Activated CD4-positive, alpha-beta T cell treated with anti-CD3 and anti-CD28 coated beads for 1 hour (primary cell): ENCODE results near the gene PIK3CD.

Source experiments
- DNase-seq: peaks from one replicate; pipeline ENCODE4 v3.0.0-alpha.2; 2020

PIK3CD gene

DNA sequence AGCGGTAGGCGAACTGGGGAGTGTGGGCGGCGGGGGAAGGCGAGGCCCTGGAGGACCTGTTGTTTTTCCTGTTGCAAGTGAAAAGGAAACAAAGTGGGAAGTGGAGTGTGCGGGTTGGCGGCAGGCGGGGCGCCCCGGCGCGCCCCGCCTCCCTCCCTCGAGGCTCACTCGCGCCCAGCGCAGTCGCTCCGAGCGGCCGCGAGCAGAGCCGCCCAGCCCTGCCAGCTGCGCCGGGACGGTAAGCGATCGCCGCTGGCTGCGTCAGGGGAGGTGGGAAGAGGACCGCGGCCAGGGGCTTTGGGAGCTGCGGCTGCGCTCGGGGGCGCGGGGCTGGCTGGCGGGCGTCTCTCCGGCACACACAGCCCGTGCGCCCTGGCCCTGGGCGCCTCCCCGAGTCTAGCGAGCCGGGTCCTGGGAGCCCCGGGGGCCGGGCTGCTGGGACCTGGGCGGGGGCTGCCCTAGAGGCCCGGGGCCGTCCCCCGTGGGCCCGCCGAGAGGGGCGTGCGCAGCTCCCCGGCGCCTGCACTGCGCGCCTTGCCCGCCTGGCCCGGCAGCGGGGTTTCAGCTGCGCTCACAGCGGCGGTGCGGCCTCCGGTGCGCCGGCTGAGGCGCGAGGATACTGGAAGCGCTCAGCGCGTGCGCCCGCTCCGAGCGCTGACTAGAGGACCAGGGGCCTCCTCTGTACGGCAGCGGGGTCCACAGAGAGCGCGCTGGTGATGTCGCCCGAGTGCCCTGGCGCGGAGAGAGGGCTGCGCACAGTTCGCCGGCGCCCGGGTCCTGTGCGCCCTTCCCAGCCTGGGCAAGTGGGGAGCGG, at the start of gene PIK3CD:
PIK3CD (plus strand) TSS at position 167 of the 814 bp plus-strand sequence. CDS start 58,725 bp downstream, outside the sequence.
- DNase-seq = no peak

DNA sequence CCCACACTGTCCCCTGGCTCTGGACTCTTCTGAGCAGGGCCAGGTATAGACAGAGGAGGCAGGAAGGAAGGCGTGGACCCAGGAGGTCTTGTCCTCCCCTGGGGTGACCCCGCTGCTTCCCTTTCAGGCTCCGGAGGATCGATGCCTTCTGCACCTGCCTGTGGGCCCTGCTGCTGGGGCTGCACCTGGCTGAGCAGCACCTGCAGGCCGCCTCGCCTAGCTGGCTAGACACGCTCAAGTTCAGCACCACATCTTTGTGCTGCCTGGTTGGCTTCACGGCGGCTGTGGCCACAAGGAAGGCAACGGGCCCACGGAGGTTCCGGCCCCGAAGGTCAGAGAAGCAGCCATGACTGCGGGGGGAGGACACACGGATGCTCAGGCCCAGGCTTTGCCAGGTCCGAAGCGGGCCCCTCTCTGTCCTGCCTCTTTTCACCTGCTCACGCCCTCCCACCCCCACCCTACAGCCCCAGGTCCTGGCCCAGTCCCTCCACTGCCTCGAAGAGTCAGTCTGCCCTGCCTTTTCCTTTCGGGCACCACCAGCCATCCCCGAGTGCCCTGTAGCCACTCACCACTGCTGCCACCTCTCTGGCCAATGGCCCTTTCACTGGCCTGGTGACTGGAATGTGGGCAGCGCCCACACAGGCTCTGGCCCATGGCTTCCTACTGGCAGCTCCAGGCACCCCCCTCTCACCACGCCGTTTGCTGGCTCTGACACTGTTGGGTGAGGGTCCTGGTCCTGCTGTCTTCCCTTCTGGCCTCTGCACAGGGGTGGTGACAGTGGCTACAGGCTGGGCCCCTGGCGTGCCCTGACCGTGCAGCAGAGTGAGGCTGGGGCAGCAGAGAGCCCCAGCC, 49.4 kb upstream of the PIK3CD start:
- DNase-seq = no peak

DNA sequence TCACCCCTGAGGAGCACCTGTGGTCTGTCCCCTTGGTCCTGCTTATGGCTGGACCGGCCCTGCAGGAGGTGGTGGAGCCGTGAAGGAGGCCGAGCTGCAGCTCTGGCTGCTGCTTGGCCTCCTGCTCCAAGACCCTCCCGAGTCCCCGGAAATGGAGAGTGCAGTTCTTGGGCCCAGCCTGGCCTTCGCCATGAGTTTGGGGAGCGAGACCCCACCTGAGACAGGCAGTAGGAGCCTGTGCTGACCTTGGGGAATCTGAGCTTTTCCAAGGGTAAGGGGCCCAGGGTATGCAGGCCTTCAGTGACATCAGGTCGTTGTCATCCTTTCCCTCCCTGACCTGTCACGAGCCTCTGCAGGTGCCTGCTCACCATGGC, 48.8 kb upstream of the PIK3CD start:
- no peak for DNase-seq

DNA sequence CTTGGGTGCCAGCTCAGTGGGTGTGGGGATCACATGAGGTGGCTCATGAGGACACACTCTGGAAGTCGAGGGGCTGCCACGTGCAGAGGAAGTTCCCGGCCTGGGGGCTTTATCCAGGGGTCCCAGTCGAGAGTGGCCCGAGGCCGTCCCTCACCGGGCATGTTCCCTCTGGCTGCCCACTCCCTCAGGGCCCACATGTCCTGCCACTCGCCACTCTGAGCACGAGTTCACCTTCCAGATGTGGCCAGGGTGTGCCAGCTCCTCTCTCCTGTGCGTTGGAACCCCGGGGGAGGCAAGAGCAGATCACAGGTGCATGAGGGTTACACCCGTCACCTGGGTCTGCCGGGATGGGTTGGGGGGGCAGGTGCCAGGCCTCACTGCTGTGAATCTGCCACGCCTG, 48.2 kb upstream of the PIK3CD start:
- DNase-seq = no peak

DNA sequence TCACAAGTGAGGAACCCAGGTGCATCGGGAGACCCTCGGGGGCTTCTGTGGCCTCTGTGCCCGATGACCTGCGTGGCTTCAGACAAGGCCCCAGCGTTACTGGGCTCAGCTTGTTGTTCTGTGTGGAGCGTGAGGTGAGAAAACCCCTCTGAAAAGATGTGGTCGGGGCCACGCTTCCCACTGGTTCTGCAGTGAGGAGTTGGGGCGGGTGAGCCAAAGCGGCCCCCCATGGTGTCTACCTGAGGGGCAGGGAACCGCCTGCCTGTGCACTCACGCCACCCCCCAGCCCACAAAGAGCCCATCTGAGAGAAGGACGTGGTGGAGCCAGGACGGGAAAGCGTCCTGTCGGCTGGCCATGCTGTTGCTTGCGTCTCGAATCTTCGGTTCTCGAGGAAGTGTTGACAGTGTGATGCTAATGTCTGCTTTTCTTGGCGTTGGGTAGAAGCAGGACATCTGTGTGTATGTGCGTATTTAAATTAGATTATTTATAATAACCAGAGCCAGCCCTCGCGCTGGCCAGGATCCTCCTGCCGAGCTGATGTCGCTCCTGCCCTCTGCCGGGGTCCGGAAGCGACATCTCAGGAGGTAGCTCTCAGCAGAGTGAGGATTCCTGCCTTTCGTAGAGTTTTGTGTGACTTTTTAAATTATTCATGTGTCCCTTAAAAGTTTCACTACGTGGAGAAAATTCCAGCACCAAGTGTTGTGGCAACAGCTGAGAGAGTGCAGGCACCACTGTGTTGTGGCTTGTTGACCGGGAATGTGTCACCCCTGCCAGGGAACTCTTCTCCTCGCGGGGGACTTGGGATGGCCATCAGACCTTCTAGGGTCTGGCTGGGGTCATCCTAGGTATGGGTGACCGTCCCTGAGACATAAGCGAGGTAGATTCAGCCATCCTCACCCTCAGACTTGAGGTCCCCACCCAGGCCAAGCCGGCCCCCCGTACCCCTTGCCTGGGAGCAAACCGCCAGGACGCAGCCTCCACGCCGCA, 47.5 kb upstream of the PIK3CD start:
- no peak for DNase-seq

DNA sequence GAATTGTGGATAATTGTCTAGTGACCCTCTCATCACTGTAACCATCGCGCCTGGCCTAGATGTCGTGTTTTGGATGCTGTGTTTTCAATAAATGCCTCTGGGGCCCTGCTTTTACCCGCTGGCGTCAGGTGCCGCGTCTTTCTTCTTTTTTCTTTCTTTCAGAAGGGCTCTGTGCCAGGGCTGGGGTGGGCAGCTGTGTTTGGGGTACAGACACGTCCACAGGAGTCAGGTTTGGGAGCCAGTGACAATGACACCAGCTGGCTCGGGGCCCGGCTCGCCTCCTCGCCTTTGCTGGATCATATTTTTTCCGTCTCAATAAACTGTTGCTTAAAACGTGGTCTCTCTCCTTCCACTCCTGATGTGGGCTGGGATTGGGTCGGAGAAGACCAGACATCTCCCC, 46.7 kb upstream of the PIK3CD start:
- DNase-seq = no peak

DNA sequence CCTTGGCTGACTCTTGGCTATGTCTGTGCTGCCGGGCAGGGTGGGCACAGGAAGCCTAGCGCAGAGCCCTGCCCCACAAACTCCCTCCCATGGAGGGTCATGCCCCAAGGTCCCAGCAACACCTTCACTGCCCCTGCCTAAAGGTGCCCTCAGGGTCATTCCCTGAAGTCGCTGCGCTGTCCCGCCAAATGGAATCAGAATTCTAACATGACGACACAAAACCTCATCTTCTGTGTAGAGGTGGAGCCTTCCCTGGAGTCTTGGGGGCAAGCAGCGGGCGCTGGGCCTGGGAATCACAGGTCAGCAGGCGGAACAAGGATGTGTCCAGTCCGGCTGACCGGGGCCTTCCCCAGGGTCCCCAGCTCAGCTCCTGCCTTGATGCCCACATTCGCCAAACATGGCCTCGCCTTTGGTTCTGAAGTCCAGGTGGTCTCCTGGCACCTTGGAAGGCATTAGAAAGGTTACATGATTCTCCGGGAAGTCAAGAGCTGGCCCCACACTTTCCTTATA, 45.5 kb upstream of the PIK3CD start:
- DNase-seq = no peak

DNA sequence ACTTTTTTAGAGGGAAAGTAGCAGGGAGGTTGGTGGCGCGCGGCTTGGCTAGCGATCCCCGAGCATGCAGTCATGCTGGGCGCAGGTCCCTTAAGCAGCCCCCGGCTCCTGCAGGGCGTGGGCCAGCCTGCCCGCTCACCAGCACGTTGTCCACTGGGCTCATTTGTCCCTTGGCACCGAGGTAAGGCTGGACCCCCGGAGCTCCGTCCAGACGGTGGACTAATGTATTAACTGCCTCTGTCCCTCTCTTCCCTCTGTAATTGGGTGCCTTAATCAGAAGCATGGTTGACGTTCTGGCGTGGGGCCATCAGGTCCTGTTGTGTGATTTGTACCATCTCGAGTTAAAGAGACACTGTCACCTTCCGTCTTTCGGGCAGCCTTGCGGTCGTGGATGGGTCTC, 45.1 kb upstream of the PIK3CD start:
- no peak for DNase-seq

DNA sequence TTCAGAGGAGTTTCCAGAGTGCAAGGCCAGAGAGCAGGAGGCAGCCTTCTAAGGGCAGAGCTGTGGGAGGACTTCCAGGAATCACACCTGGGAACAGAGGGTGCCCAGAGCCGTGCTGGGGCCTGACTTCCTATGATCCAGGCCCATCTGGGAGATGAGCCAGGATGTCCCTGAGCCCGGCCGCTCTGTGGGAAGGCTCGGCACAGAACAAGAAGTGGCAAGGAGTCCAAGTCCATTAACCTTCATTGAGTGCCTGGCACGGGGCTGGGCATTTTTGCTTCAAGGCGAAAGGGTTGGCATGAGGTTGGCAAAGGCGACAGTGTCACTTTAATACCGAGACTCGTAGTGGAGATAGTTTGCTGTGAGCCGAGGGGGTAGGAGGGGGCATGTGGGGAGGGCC, 44.6 kb upstream of the PIK3CD start:
- no peak for DNase-seq

DNA sequence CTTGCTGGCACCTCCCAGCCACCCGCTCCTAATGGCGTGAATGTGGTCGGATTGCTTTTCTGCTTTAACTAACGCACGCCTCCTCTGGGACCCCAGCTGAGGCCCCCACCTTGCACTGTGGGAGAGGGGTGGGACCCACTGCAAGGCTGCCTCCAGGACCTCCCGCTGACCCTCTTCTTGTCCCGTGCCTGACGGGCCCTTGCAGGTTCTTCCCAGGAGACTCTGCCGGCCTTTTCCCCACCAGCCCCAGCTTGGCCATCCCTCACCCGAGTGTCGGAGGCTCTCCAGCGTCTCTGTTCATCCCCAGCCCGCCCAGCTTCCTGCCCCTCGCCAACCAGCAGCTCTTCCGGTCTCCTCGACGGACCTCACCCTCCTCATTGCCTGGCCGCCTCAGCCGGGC, 44.2 kb upstream of the PIK3CD start:
- DNase-seq = no peak

DNA sequence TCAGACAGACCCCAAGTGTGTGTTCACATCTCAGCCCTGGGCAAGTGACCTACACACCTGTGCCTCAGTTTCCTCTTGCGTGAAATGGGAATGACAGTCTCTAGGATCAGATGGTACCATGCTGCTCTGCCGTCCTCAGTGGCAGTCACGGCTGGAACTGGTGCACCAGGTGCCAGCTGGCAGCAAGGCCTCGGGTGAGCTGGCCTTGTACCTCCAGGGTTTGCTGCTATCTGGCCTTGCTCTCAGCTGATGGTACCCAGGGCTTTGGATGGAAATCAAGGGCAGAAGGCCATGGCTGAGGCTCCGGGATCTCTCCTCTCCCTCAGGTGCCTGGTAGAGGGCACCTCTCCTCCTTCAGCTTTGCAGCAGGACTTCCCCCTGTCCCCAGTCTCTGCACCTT, 41.5 kb upstream of the PIK3CD start:
- no peak for DNase-seq

DNA sequence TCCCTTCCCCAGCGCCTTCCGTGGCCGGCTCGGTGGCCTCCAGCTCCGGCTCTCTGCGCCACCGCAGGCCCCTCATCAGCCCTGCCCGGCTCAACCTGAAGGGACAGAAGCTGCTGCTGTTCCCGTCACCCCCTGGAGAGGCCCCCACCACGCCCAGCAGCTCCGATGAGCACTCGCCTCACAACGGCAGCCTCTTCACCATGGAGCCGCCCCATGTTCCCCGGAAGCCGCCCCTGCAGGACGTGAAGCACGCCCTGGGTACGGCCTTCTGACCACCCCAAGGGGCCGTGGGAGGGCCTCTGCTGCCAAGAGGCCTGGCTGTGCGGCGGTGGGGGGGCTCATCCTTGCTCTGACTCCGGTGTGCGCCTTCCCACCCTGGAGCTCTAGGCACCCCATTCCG, 41.0 kb upstream of the PIK3CD start:
- DNase-seq = no peak

DNA sequence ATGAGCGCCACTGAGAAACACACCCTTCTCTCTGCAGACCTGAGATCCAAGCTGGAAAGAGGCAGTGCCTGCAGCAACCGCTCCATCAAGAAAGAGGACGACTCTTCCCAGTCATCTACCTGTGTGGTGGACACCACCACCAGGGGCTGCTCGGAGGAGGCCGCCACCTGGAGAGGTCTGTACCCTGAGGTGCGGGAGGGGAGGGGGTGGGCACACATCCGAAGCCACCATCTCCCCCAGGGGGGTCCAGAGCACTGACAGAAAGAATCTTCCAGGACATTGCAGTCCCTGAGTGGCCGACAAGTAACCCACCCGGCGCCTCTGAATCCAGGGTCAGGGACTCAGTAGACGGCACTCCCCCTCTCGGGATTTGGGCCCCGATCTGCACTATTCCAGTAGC, 39.8 kb upstream of the PIK3CD start:
- DNase-seq = no peak

DNA sequence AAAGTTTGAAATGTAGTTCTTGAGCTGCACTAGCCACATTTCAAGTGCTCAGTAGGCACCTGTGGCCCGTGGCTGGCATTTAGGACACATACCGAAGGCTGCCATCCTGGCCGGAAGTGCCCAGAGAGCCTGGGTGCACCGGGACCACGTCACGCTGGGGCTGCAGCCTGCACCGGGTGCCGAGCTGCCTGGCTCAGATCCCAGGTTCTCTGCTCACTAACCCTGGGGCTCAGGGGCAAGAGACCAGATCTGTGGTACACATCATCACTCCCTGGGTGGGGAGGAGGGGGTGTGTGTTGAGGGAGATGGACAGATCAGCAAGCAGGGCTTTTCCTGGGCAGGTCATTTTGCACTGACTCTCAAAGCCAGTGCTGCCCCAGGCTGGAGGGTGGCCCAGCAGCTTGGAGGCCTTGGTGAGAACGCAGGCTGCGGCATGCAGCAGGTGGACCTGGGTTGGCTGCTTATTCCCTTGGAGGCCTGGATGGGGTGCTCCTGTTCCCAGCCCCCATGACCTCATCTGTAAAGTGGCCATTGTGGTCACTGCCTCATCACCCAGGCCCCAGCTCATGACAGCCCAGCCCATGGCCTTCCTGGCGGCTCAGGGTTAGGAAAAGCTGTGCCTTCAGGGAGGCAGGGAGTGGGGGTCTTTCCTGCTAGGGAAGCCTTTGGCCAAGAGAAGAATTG, 39.2 kb upstream of the PIK3CD start:
- DNase-seq = no peak

DNA sequence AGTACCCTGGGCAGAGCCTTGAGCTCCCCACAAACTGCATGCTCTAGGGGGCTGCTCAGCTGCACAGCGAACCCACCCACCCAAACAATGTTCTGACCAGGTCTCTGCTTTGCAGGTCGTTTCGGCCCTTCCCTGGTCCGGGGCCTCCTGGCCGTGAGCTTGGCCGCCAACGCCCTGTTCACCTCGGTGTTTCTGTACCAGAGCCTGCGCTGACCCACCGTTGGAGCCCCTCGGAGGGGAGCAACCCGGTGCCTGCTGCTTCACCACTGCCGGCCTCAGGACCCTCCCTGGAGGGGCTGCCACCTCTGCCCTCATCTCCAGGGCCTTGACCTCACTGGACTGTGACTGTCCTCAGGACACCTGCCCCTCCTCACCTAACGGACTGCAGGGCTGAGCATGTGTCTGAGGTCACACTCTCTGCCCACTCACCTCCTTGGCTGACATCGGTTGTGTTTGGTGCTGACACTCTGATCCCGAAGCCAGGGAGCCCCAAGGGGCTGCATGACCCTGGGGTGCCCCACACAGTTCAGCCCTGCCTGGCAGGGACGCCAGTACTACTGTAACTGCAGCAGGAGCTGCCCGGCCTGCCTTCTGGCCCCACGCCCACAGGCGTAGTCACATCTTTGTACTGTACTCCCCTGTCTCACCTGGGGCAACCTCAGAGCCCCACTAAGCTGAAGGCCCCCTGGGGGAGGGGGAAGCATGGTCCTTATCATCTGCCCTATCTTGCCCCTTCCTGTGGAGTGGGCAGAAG, 38.5 kb upstream of the PIK3CD start:
- no peak for DNase-seq

DNA sequence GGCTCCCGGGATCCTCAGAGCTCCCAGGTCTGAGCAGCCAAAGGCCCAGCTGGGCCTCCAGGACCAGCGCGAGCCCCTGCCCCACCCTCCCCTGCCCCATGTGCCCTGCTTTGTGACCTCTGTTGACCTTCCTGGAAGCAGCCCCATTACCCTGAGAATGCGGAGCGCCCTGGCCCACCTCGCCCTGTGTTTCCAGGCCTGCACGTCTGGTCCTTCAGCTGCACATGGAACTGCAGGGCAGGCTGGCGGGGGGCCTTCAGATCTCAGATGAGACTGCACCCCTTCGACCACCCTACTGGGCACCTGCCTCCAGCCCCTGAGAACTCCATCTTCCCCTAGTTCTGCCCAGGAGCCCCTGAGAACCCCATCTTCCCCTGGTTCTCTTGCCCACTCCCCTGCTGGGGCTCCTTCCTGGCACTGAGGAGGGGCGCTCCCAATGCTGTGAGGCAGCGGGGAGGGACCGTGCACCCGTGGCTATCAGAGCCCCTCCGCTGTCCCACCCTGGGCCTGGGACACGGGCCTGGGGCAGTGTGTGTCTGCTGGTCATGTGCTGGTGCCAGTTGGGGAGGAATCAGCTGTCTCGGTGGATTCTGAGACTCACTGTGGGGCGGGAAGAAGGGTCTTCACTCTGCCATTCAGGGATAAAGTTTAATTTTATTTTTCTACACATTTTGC, 37.8 kb upstream of the PIK3CD start:
- DNase-seq = no peak

DNA sequence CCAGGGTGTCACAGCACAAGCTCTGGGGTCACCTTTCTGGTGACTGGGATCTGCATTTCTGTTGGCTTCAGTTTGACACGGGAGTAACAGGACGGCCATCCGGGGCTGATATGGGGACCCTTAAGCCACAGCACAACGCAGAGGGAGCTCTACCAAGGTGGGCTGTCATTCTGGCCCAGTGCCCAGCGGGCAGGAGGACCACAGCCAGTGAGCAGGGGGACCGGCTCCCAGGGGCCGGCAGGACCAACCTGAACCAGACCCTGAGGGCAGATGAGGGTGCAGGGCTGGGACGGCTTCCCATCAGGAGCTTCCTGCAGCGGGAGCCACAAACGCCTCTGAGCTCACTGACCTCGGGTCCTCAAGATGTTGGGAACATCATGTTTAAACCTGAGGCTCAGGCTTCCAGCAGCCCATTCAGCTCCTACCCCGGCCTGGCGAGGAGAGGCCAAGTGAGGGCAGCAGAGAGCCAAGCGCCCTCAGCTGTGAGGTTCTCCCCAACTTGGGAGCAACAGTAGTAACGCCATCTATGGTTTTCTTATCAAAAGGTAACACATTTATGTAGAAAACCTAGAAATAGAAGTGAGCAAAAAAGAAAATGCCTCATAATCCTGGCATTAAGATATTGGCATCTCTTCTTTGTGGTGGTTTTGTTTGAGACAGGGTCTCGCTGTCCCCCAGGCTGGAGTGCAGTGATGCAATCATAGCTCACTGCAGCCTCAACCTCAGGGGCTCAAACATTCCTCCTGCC, 36.0 kb upstream of the PIK3CD start:
- DNase-seq = peak; percentile 30

DNA sequence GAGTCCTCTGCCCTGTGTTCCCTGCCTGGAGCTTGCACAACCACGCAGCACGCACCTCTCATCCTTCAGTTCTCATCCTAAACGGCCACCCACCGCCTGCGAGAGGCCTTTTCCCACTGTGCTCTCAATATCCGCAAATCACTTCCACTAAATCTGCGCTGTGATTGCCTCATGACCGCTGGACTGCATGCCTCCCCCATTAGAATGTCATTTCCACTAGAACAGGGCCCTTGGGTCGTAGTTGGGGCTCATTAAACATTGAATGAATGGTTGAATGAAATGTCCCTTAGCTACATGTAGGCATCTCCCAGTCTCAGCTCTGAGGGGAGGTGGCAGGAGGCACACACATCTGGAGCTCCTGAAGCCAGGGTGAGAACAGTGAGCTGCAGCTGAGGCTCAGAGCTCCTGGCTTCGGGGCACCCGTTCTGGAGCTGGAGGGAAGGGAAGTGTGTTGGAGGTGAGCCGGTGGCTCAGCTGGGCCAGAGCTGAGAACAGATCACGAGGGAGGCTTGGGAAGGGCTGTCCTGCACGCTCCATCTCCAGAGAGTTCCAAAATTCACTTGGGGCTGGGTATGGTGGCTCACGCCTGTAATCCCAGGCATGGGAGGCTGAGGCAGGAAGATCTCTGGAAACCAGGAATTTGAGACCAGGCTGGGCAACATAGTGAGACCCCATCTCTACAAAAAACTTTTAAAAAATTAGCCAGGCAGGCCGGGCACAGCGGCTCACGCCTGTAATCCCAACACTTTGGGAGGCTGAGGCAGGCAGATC, 32.4 kb upstream of the PIK3CD start:
- DNase-seq = no peak

DNA sequence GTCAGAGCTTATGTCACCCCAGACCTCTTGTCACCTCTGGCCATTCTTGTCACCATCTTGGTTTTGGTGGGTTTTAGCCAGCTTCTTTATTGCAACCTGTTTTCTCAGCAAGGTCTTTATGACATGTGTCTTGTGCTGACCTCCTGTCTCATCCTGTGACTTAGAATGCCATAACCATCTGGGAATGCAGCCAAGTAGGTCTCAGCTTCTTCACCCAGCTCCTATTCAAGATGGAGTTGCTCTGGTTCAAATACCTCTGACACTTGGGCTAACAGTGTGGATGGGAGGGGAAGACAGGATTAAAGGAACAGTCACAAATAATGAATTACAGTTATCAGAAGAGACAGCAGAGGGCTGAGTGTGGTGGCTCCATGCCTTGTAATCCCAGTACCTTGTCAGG, 30.5 kb upstream of the PIK3CD start:
- no peak for DNase-seq
